Lung (tissue), 12 donors: Measurements from ENCODE around the gene CBFB. TPM values are rescaled to one million over a fixed set of nuclear protein-coding genes. Genes with fewer than 3 reads are reported as not detected.

Source experiments
- ATAC-seq: fragments of 200-7000 bp; cut with Tn5 transposase; one replicate; pipeline ENCODE4 v1.9.1; 2020; ENCODE audit warnings: moderate number of reproducible peaks; ENCODE audit not compliant: insufficient read depth, low FRiP score
- DNase-seq, 3 donors: peaks; one replicate each; pipeline ENCODE4 v3.0.0-alpha.2; 2013 to 2017
- H3K27ac ChIP-seq, 2 donors: one replicate each; pipeline ENCODE4 v1.5.1; 2013; ENCODE audit warnings: mild to moderate bottlenecking in 2 of 2, moderate library complexity in 2 of 2, control low read depth in 1 of 2, inconsistent platforms in 1 of 2, low read depth in 1 of 2, low read length in 1 of 2
- H3K27me3 ChIP-seq, 3 donors: one replicate each; pipeline ENCODE4 v1.5.1; 2013; ENCODE audit warnings: low read length in 2 of 3; ENCODE audit not compliant: control insufficient read depth in 3 of 3, insufficient read depth in 3 of 3
- H3K36me3 ChIP-seq, 4 donors: one replicate each; pipeline ENCODE4 v1.5.1; 2013; ENCODE audit warnings: low read length in 4 of 4, mild to moderate bottlenecking in 1 of 4, moderate library complexity in 1 of 4; ENCODE audit not compliant: control insufficient read depth in 4 of 4, insufficient read depth in 4 of 4
- H3K4me1 ChIP-seq, 5 donors: one replicate each; pipeline ENCODE4 v1.5.1; 2013; ENCODE audit warnings: low read length in 5 of 5, mild to moderate bottlenecking in 2 of 5, moderate library complexity in 1 of 5; ENCODE audit not compliant: control insufficient read depth in 5 of 5, insufficient read depth in 5 of 5
- H3K4me3 ChIP-seq: one replicate; pipeline ENCODE4 v1.5.1; 2013; ENCODE audit warnings: mild to moderate bottlenecking, control low read depth, moderate library complexity
- H3K9ac ChIP-seq, 2 donors: one replicate each; pipeline ENCODE4 v1.5.1; 2013; ENCODE audit warnings: low read length in 2 of 2, control low read depth in 1 of 2; ENCODE audit not compliant: insufficient read depth in 1 of 2
- H3K9me3 ChIP-seq, 4 donors: one replicate each; pipeline ENCODE4 v1.5.1; 2013; ENCODE audit warnings: low read length in 3 of 4, mild to moderate bottlenecking in 1 of 4, moderate library complexity in 1 of 4; ENCODE audit not compliant: control insufficient read depth in 4 of 4, insufficient read depth in 3 of 4
- CTCF ChIP-seq: IDR thresholded peaks from 2 replicates; pipeline ENCODE4 v1.5.1; 2012; ENCODE audit warnings: mild to moderate bottlenecking; ENCODE audit errors: control extremely low read depth, extremely low read depth
- WGBS, 2 donors: extraction: QIAGEN DNeasy Blood & Tissue Kit; methylation state at CpG; one replicate each; pipeline ENCODE4 v1.1.7; 2013; 5-methylcytosine and 5-hydroxymethylcytosine counted together
- polyA plus RNA-seq, 2 donors: library from polyadenylated mRNA; stranded (reverse); fragments of 200-250 nt; gene quantifications; one replicate each; pipeline ENCODE4 v1.2.1, GENCODE V29; 2013
- total RNA-seq, 2 donors: library from RNA; depleted of rRNA in 1 of 2; stranded (reverse); fragments of >200 nt in 1 of 2; gene quantifications; one replicate each; pipeline ENCODE4 v1.2.1, GENCODE V29; 2014 to 2021
- donor health status: control.
- donor health status: control.
- donor health status: Bipolar disorder and iron deficiency.
- donor health status: healthy.
- donor health status: DM: yes; HTN: yes; CAD: no.

The CBFB gene
- total and polyA plus RNA-seq, 4 donors = 23.3 to 59.4 (median 38.6) TPM

DNA sequence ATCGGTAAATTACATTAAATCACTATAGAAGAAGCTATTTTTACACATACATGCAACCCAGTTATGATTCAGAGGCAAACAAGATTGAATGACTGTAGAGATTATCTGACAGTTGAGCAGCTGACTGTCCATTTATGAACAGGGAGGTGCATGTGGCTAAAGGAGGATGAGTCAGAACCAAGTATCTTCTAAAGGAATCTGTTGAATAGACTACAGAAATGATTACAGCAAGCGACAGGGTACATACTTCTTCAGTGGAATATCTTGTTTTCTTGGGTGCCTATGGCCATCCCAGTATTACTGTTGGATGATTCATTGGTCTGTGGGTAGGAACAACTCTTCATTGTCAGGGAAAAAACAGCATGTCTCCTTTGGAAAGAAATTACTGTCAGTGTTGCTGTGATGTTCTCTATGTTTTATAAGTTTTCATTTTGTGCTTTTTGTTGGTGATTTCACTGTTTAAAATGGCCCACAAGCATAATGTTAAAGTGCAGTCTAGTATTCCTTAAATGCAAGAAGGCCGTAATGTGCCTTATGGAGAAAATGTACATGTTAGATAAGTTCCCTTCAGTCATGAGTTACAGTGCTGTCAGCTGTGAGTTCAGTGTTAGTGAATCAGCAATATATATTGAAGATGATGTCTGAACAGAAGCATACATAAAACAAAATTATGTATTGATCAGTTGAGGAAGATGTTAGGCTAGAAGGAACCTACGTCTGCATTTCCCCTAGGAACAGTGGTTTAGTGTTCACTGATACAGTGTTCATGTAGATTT, 27.0 kb downstream of the CBFB start:
- Histone ChIP-seq H3K4me3 (no peak overlapping the region), H3K36me3 (peaks cover 0 to 7% (median 1%) of the 10 kb centered on the region in 4 donors), H3K9me3 (no peaks in the 10 kb centered on the region), H3K4me1 (peaks cover 0 to 5% (median 0%) of the 10 kb centered on the region in 5 donors), H3K27ac (peak overlapping the region in 1 of 2 donors; percentile 79), H3K9ac (no peak overlapping the region), H3K27me3 (no peaks in the 10 kb centered on the region)
- DNase-seq (no peak), ATAC-seq (peak; percentile 58)
- TF ChIP-seq CTCF = no peak
- 86 to 89% methylated on average over 4 of the region's 4 CpGs for WGBS, 2 donors

DNA sequence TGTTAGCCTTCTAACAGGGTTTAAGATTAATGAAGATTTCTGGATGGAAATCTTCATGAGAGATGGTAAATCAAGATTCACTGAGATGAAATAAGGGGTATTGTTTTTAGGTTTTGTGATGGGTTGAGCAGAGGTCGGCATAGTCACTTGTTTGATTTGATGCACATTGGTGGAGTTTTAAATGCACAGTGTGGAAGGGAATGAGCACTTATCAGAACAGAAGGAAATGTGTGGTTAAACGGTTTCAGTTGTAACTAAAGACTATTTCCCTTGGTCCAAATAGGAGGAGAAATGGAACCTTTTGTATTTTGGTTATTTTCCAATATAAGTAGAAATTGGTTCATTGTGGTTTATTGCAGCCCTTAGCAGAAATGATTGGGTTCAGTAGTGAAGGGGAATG, 34.1 kb downstream of the CBFB start:
- H3K9ac ChIP-seq = no peak overlapping the region
- no peak for ATAC-seq
- TF ChIP-seq CTCF = no peak
- H3K4me3 ChIP-seq = no peak overlapping the region
- H3K9me3 ChIP-seq = no peaks in the 10 kb centered on the region
- no peak for DNase-seq
- H3K27ac ChIP-seq = no peak overlapping the region
- H3K27me3 ChIP-seq = no peaks in the 10 kb centered on the region
- 18 to 40% methylated on average over 2 of the region's 2 CpGs for WGBS, 2 donors
- H3K36me3 ChIP-seq = peaks cover 3 to 16% (median 8%) of the 10 kb centered on the region in 4 donors
- no peaks in the 10 kb centered on the region for H3K4me1 ChIP-seq

DNA sequence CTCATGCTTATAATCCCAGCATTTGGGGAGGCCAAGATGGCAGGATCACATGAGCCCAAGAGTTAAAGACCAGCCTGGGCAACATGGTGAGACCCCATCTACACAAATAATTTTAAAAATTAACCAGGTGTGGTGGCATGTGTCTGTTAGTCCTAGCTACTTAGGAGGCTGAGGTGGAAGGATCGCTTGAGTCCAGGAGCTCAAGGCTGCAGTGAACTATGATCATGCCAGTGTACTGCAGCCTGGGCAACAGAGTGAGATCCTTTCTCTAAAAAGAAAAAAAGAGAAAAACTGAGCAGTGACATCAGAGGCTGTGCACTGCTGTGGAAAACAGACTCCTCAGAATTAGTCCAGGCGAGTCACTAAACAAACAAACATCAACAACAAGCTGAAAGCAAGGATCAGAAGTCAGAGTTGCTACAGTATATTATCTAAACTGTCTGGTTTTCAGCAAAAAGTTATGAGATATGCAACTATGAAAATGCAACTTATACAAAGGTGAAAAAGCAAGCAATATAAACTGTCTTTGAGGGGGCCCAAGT, 39.3 kb downstream of the CBFB start:
- no peaks in the 10 kb centered on the region for H3K4me1 ChIP-seq
- TF ChIP-seq CTCF = no peak
- H3K36me3 ChIP-seq = peaks cover 15 to 26% (median 19%) of the 10 kb centered on the region in 4 donors
- no peaks in the 10 kb centered on the region for H3K9me3 ChIP-seq
- 96 to 99% methylated on average over 2 of the region's 2 CpGs for WGBS, 2 donors
- H3K27ac ChIP-seq = no peak overlapping the region
- ATAC-seq = no peak
- H3K4me3 ChIP-seq = no peak overlapping the region
- DNase-seq = no peak
- H3K27me3 ChIP-seq = no peaks in the 10 kb centered on the region
- H3K9ac ChIP-seq = no peak overlapping the region
